ENCODE results near the gene DEPDC5.

DEPDC5 gene

GRCh38 chr22:31897842-31898805, 144.3 kb downstream of the DEPDC5 start:
- no peak for DNase-seq

DNA sequence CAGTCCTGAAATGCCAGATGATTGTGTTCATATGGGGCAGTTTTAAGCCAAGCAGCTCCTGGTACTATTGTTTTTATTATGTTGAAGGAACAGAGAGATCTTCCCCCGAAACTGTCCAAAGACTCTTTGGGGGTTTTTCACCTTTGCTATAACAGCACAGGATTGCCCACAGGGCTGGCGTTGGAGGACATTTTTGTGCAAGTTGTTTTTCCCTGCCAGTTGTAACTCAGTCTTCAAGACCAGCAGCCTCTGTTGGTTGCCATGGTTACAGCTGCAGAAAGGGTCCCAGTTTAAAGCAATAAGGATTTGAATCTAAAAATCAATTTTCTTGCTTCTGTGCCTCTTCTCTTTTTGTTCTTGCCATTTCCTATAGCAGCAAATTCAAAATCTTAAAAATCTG, 145.1 kb downstream of the DEPDC5 start:
- DNase-seq, result no peak

DNA sequence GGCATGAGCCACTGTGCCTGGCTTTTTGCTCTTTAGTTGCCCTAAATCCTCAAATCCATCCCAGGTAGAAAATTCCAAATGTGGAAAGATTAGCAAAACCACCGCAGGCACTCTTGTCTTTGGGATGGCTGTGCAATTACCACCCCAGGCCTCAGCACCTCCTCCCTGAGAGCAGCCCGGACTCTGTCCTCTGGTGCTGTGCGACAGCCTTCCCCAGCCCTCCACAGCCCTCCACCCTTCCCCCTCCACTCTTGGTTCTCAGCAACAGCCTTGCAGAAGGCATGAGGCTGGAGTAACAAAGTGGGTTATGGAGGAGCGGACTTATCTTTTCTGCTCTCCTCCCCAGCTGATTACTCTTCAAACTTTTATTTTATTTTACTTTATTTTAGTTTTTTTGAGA, 145.8 kb downstream of the DEPDC5 start:
- DNase-seq, result no peak

DNA sequence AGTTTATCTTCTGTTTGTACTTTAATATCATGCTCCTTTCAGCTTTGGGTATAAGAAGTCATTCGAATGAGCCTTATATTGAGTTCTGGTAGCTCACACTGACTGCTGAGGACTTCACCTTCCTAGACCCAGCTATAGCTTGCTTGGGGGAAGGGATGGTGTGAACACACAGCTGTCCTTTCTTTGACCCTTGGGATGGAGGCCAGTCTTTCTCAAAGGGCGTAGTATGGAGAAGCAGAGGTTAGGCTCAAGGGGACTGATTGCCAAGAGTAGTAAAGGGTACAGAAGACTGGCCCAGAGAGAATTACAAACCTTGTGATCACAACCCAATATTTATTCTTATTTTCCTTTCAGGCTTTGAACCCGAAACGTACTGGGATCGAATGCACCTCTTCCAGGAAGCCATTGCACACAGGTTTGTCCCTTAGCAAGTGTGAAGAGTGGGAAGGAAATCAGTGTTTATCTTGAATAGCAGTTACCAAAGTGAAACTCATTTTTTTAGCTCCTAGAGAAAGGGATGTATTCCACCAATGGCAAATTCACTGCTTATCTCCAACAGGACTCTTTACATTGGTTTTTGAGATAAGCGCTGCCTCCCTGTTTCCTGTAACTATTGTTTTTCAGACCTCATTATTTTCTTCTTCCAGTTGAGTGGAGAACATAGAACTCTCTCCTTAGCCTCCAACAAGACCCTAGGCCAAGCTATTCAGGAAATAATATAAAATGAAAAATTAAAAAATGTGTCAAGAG, 147.7 kb downstream of the DEPDC5 start:
- no peak for DNase-seq

- no peak for DNase-seq
These were observed 150.8 kb downstream of the DEPDC5 start for GRCh38 chr22:31904651-31905050.

DNA sequence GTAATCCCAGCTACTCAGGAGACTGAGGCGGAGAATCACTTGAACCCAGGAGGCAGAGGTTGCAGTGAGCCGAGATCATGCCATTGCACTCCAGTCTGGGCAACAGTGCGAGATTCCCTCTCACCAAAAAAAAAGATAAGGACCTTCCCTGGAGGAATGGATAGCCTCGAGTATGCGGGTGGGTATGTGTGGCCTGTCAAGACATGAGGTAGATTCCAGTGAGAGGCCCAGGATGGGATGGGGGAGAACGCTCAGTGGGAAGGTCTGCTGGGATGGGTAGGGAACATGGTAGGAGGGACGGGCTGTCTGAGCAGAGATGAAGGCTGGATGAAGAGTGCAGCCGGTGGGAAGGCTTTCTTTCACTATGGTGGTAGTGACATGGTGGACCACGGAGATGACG, 151.5 kb downstream of the DEPDC5 start:
- no peak for DNase-seq

- DNase-seq, result no peak
These were observed 152.3 kb downstream of the DEPDC5 start for GRCh38 chr22:31906086-31906485.

GRCh38 chr22:31906569-31906968, 152.8 kb downstream of the DEPDC5 start:
- no peak for DNase-seq

GRCh38 chr22:31909977-31910376, 156.2 kb downstream of the DEPDC5 start:
- no peak for DNase-seq

GRCh38 chr22:31911565-31912406, 158.0 kb downstream of the DEPDC5 start:
- DNase-seq, result no peak

GRCh38 chr22:31912407-31912743, 158.6 kb downstream of the DEPDC5 start:
- DNase-seq, result no peak

- DNase-seq, result no peak
These were observed 161.8 kb downstream of the DEPDC5 start for GRCh38 chr22:31915586-31915985.

- peak; percentile 17 for DNase-seq
These were observed 163.6 kb downstream of the DEPDC5 start for GRCh38 chr22:31917227-31917921.

- no peak for DNase-seq
These were observed 165.9 kb downstream of the DEPDC5 start for GRCh38 chr22:31919730-31920129.

- no peak for DNase-seq
These were observed 166.5 kb downstream of the DEPDC5 start for GRCh38 chr22:31920306-31920705.

DNA sequence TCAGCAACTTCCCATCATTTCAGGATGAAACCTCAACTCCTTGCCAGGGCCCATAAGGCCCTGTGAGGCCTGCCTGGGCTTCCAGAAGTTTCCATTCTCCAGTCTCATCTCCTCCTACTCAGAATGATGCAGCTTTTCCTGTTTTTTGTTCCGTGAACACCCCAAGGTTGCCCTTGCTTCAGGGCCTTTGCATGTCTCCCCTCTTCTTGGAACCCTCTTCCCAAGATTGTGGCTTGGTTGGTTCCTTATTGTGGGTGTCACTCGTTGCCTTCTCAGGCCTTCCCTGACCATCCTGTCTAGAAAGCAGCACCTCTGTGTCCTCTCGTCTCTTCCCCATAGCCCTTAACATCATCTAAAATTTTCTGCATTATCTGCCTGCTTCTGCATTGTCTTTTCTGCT, 167.3 kb downstream of the DEPDC5 start:
- no peak for DNase-seq

GRCh38 chr22:31922534-31922933, 168.7 kb downstream of the DEPDC5 start:
- DNase-seq, result no peak

DNA sequence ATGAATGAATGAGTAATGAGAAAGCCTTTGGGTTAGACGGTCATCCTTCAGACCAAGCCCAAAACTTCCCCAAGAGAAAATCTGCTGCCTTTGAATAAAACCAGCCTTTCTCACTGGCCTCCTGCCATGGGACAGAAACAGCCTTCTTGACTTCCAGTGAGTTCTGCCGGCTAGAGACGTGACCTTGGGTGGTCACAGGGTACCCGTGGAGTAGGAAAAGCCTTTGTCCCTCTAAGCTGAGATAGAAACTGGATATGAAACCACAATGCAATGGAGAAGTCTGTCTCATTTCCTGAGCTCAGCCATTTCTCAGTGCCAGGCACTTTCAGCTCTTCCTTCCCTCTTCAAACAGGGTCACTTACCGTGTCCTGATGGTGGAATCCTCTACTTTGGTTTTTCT, 169.3 kb downstream of the DEPDC5 start:
- peak; percentile 42 for DNase-seq

- no peak for DNase-seq
These were observed 169.9 kb downstream of the DEPDC5 start for GRCh38 chr22:31923747-31924146.

DNA sequence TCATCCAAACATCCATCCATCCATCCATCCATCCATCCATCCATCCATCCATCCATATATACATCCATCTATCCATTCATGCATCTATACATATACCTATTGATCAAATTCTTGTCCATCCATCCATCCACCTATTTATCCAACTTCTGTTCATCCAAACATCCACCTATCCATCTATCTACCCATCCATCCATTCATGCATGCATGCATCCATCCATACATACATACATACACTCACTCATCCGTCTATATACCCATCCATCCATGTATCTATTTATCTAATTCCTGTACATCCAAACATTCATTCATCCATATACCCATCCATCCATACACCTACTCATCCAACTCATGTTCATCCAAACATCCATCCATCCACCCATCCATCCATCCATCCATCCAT, 171.2 kb downstream of the DEPDC5 start:
- no peak for DNase-seq

GRCh38 chr22:31926024-31926423, 172.2 kb downstream of the DEPDC5 start:
- no peak for DNase-seq

DNA sequence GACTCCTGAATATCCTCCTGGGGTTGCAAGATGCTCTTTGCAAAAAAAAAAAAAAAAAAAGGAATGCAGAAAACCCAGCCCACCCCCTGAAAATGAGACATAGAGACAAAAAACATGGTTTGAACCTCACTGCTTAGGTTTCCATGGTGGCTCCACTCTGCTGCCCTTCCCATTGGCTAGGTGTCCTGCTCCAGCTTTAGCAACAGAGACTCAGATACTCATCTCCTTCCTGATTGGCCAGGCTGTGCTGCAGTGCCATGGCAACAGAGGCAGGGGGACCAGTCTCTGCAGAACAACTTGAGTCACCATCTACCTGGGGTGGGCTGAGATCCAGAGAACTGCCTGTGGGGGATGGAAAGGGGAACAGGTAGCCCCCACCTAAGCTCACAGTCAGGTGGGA, 173.2 kb downstream of the DEPDC5 start:
- DNase-seq, result peak; percentile 27

- no peak for DNase-seq
These were observed 173.7 kb downstream of the DEPDC5 start for GRCh38 chr22:31927562-31927961.

Measured in midbrain (tissue), 1 donor.